AG09319 (cell line): ENCODE data around the gene PCDH1.

Experiments used
- DNase-seq: peaks from one replicate; pipeline ENCODE4 v3.0.0-alpha.2; 2010; ENCODE audit warnings: low read depth; ENCODE audit errors: extremely low read depth
- TF ChIP-seq, protein P1 (sequence below): IDR thresholded peaks from 2 replicates; pipeline ENCODE4 v1.5.1; 2011; ENCODE audit warnings: low read depth, mild to moderate bottlenecking, inconsistent platforms, low read length, moderate library complexity

PCDH1 gene

DNA sequence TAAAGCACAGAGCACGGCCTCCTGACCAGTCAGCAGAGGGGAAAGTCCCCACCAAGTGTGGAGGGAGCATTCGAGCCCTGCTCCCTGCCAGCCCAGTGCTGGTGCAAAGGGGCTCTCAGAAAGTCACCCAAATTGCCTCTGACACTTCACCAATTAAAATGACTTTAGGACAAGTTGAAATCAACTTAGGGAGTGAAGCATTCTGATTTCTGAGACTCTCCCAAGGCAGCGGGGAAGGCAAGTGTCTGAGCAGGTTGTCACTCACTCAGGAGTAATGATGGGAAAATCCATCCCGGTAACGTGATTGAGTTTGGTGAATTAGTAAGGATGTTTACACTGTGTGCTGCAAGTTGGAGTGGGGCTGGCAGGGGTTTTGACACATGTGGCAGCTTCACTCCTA is 73.7 kb downstream of the PCDH1 start:
- TF ChIP-seq, protein P1, sequence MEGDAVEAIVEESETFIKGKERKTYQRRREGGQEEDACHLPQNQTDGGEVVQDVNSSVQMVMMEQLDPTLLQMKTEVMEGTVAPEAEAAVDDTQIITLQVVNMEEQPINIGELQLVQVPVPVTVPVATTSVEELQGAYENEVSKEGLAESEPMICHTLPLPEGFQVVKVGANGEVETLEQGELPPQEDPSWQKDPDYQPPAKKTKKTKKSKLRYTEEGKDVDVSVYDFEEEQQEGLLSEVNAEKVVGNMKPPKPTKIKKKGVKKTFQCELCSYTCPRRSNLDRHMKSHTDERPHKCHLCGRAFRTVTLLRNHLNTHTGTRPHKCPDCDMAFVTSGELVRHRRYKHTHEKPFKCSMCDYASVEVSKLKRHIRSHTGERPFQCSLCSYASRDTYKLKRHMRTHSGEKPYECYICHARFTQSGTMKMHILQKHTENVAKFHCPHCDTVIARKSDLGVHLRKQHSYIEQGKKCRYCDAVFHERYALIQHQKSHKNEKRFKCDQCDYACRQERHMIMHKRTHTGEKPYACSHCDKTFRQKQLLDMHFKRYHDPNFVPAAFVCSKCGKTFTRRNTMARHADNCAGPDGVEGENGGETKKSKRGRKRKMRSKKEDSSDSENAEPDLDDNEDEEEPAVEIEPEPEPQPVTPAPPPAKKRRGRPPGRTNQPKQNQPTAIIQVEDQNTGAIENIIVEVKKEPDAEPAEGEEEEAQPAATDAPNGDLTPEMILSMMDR, result no peak

More for the DNA sequence above, 73.7 kb downstream of the PCDH1 start:
- DNase-seq, result no peak
